BLaER1 (cell line): ENCODE measurements around the gene P4HTM.

Experiments used
- H3K27ac ChIP-seq: shearing (Covaris generic); formaldehyde crosslinking; 2 replicates; pipeline ENCODE4 v1.8.1; 2022
- H3K27me3 ChIP-seq: shearing (Covaris generic); formaldehyde crosslinking; 2 replicates; pipeline ENCODE4 v1.8.1; 2022
- H3K36me3 ChIP-seq: shearing (Covaris generic); formaldehyde crosslinking; 2 replicates; pipeline ENCODE4 v1.8.1; 2022
- H3K4me1 ChIP-seq: shearing (Covaris generic); formaldehyde crosslinking; 2 replicates; pipeline ENCODE4 v1.8.1; 2022
- H3K4me2 ChIP-seq: shearing (Covaris generic); formaldehyde crosslinking; 2 replicates; pipeline ENCODE4 v1.8.1; 2022
- H3K4me3 ChIP-seq: shearing (Covaris generic); formaldehyde crosslinking; 2 replicates; pipeline ENCODE4 v1.8.1; 2022
- H3K9ac ChIP-seq: shearing (Covaris generic); formaldehyde crosslinking; 2 replicates; pipeline ENCODE4 v1.8.1; 2022
- H3K9me3 ChIP-seq: shearing (Covaris generic); formaldehyde crosslinking; 2 replicates; pipeline ENCODE4 v1.8.1; 2022
- H4K20me1 ChIP-seq: shearing (Covaris generic); formaldehyde crosslinking; 2 replicates; pipeline ENCODE4 v1.8.1; 2022
- Cebpa-rat ChIP-seq: shearing (Covaris generic); IDR thresholded peaks from 2 replicates; pipeline ENCODE4 v1.8.1; 2022

The P4HTM gene

DNA sequence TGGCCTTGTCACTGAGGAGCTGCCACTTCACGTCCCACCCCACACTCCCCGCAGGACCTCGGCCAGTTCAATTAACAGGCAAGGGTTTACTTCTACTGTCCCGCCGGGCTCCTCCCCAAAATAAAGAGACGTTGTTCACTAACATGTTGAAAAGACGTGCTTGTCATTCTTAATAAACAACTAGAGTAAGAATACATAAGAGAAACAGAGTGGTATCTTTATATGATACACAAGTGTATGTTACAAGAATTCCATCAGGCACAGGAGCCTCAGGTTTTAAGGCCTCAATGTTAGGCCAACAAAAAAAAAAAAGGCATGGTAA is 39.5 kb downstream of the P4HTM start:
- H3K9ac ChIP-seq, result peak overlapping the region; percentile 90
- peak overlapping the region; percentile 97 for H3K4me2 ChIP-seq
- H4K20me1 ChIP-seq, result peaks cover 36% of the 10 kb centered on the region
- no peak for TF ChIP-seq Cebpa-rat
- H3K27ac ChIP-seq, result 0 out of 2 replicates have a peak overlapping the region, but pooled peaks have one; percentile 90
- H3K27me3 ChIP-seq, result no peaks in the 10 kb centered on the region
- H3K9me3 ChIP-seq, result no peaks in the 10 kb centered on the region
- H3K36me3 ChIP-seq, result peaks cover 81% of the 10 kb centered on the region
- H3K4me1 ChIP-seq, result peaks cover 42% of the 10 kb centered on the region
- peak overlapping the region; percentile 77; the same call in 1 of the 2 replicates for H3K4me3 ChIP-seq

DNA sequence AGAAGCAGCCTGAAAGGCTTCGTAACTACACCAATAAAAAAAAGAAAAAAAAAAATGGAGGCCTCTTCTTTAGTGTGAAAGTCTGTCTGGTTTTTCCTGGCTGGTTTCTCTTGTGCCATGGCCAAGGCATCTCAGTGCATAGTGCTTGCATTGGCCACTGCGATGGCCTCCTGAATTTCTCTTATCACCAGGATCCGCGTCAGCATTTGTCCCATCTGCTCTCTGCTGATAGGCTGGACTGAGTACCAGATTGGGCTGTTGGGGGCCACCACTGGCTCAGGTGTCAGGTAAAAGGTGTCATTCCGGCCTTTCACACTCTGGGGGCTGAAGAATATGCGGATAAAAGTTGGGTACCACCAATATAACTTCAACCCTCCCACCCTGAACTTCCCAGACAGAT is 40.3 kb downstream of the P4HTM start:
- peaks cover 32% of the 10 kb centered on the region for H4K20me1 ChIP-seq
- H3K27me3 ChIP-seq, result no peaks in the 10 kb centered on the region
- no peak overlapping the region for H3K4me3 ChIP-seq
- peaks cover 81% of the 10 kb centered on the region for H3K36me3 ChIP-seq
- H3K4me1 ChIP-seq, result peaks cover 35% of the 10 kb centered on the region
- H3K9ac ChIP-seq, result no peak overlapping the region
- no peaks in the 10 kb centered on the region for H3K9me3 ChIP-seq
- TF ChIP-seq Cebpa-rat, result no peak
- H3K4me2 ChIP-seq, result no peak overlapping the region
- H3K27ac ChIP-seq, result no peak overlapping the region

DNA sequence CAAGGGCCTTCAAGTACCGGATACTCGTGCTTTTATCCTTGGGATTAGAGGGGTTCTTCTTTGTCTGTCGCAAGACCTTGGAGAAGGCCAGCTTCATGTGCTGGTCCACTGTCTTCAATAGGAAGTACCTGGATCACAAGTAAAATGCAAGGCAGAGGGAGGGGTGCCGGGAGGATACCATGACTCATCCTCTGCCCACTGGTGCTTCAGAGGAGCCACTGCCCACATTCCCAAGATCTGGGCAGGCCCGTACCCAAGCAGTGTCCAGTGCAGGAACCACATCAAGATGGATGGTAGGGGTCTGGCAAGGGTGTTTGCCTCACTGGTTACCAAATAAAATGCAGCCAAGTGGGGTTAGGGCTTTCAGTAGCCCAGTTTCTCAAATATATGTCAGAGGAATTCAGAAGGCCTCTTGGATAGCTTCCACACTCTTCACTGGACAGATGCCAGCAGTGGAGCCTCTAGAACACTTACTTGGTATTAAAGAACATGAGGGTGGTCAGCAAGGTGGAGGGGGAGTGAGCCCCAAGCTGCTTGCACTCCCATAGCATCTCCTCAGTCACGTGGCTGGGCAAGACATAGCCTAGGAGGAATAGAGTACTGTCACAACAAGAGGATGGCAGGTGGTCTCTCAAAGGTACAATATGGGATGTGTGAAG is 42.7 kb downstream of the P4HTM start:
- Histone ChIP-seq H3K9me3 (no peaks in the 10 kb centered on the region), H3K9ac (no peak overlapping the region), H3K4me1 (peaks cover 10% of the 10 kb centered on the region), H3K27me3 (no peaks in the 10 kb centered on the region), H4K20me1 (peaks cover 12% of the 10 kb centered on the region; the same call in 1 of the 2 replicates), H3K4me2 (no peak overlapping the region), H3K4me3 (no peak overlapping the region), H3K36me3 (peaks cover 80% of the 10 kb centered on the region), H3K27ac (no peak overlapping the region)
- no peak for TF ChIP-seq Cebpa-rat

DNA sequence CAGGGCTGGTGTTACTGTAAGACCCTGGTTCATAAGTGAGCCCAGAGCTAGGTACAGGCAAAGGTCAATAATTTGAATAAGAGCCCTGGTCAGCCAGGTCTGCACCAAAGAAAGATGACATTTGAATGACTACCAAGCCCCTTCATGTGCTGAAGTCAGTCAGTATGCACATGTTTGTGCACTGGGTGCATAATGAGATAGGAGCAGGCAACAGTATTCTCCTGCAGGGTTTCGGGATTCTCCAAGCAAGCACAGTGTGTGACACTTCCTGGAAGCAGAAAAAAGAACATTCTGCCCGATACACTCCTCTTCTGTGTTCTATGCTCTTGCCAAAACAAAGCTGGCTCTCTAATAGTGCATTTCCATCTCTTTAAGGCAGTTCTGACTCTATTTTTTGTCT is 44.6 kb downstream of the P4HTM start:
- Histone ChIP-seq H3K9ac (no peak overlapping the region), H3K27ac (no peak overlapping the region), H3K4me3 (no peak overlapping the region), H3K9me3 (no peaks in the 10 kb centered on the region), H3K36me3 (peaks cover 97% of the 10 kb centered on the region), H3K4me2 (no peak overlapping the region), H4K20me1 (0 out of 2 replicates have a peak, but pooled peaks cover 12% of the 10 kb centered on the region), H3K4me1 (no peaks in the 10 kb centered on the region), H3K27me3 (no peaks in the 10 kb centered on the region)
- TF ChIP-seq Cebpa-rat, result no peak

DNA sequence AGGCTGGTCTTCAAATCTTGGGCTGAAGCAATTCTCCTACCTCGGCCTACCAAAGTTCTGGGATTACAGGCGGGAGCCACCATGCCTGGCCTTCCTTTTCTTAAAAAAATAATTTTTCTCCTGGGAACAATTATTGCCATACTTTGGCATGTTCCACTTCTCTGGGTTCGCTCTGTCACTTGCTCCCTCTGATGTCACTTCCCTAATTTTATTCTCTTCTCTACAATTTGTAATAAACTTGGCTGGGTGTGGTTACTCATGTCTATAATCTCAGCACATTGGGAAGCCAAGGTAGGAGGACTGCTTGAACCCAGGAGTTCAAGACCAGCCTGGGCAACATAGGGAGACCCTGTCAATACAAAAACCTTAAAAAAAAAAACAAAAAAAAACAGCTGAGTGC is 45.2 kb downstream of the P4HTM start:
- Histone ChIP-seq H3K4me1 (no peaks in the 10 kb centered on the region), H3K9me3 (no peaks in the 10 kb centered on the region), H3K4me2 (no peak overlapping the region), H3K4me3 (no peak overlapping the region), H4K20me1 (peaks cover 18% of the 10 kb centered on the region; the same call in 1 of the 2 replicates), H3K36me3 (peaks cover 99% of the 10 kb centered on the region), H3K9ac (no peak overlapping the region; the same call in 1 of the 2 replicates), H3K27me3 (no peaks in the 10 kb centered on the region), H3K27ac (no peak overlapping the region)
- no peak for TF ChIP-seq Cebpa-rat

DNA sequence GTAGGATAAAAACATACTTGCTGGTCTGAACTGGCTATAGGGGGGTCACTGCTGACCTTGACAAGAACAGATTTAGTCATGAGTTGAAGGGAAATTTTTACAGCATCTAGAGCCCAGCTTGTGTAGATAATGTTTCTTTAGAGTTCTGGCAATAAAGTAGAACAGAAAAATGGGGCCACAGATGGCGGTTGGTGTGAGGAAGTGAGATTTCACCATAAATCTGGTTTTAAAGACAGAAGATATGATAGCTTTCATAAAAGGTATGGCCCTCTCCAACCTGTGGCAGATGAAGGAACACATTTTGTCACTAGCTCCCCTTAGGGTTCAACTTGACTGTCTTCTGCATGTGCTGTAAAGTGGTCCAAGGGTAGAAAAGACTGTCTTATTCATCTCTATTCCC is 63.5 kb downstream of the P4HTM start:
- Histone ChIP-seq H4K20me1 (peaks cover 76% of the 10 kb centered on the region), H3K36me3 (peaks cover 99% of the 10 kb centered on the region), H3K27ac (no peak overlapping the region), H3K9ac (no peak overlapping the region), H3K4me3 (no peak overlapping the region), H3K9me3 (no peaks in the 10 kb centered on the region), H3K4me1 (no peaks in the 10 kb centered on the region), H3K4me2 (no peak overlapping the region), H3K27me3 (no peaks in the 10 kb centered on the region)
- TF ChIP-seq Cebpa-rat, result no peak

DNA sequence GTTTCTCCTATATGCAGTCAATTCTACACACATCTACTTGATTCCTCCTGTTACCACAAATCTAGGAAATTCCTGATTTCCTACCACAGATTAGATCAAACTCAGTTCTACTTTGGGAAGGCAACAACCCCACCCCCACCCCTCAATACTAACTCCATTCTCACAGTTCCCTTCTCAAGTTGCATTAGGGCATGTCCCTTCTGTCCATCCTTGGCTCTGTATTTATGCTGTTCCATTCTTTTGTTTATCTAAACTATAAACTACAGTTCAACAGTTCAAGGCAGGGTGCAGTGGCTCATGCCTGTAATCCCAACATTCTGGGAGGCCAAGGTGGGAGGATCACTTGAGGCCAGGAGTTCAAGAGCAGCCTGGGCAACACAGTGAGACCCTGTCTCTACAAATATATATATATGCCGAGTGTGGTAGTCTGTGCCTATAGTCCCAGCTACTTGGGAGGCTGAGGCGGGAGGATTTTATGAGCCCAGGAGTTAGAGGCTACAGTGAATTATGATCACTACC is 64.4 kb downstream of the P4HTM start:
- Histone ChIP-seq H3K4me3 (no peak overlapping the region), H3K27ac (no peak overlapping the region), H3K4me1 (no peaks in the 10 kb centered on the region), H3K4me2 (no peak overlapping the region), H3K36me3 (peaks cover 99% of the 10 kb centered on the region), H3K9ac (no peak overlapping the region), H3K27me3 (no peaks in the 10 kb centered on the region), H4K20me1 (peaks cover 85% of the 10 kb centered on the region), H3K9me3 (no peaks in the 10 kb centered on the region)
- no peak for TF ChIP-seq Cebpa-rat
